ENCODE measurements around the gene BICRAL. TPM values are rescaled to one million over a fixed set of nuclear protein-coding genes. Genes with fewer than 3 reads are reported as not detected.
"Not testable (repeated sequence)": the region's sequence is repeated elsewhere in the genome, so short reads cannot be mapped to it uniquely, and the experiment has no call there.

Gene BICRAL
- total RNA-seq, 1 experiment from 2014 or later: 4.0 TPM

DNA sequence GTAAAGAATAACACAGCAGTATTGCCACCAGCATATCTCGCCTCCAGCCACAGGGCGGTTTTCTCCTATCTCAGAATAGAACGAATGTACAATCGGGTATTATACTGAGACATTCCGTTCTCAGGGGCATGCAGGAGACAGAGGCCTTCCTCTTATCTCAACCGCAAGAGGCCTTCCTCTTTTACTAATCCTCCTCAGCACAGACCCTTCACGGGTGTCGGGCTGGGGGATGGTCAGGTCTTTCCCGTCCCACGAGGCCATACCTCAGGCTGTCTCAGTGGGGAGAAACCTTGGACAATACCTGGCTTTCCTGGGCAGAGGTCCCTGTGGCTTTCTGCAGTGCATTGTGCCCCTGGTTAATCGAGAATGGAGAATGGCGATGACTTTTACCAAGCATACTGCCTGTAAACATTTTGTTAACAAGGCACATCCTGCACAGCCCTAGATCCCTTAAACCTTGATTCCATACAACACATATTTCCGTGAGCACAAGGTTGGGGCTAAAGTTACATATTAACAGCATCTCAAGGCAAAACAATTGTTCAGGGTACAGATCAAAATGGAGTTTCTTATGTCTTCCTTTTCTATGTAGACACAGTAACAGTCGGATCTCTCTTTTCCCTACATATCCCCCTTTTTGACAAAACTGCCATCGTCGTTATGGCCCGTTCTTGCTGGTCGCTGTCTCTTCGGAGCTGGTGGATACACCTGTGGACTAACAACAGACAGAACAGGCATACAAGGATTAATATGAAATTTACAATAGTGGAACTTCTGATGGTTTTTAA, 112.4 kb downstream of the BICRAL start:
- not testable (repeated sequence) for H3K27ac ChIP-seq; H3K9me3 ChIP-seq (replicated peaks); H3K27me3 ChIP-seq (replicated peaks); H3K4me3 ChIP-seq; DNase-seq (ENCODE audit: low read depth in 1 of 2, low spot score in 2 of 2)
- H3K4me1 ChIP-seq (replicated peaks): peaks cover 14% of the 10 kb centered on the region
- peaks cover 13% of the 10 kb centered on the region for H3K36me3 ChIP-seq

DNA sequence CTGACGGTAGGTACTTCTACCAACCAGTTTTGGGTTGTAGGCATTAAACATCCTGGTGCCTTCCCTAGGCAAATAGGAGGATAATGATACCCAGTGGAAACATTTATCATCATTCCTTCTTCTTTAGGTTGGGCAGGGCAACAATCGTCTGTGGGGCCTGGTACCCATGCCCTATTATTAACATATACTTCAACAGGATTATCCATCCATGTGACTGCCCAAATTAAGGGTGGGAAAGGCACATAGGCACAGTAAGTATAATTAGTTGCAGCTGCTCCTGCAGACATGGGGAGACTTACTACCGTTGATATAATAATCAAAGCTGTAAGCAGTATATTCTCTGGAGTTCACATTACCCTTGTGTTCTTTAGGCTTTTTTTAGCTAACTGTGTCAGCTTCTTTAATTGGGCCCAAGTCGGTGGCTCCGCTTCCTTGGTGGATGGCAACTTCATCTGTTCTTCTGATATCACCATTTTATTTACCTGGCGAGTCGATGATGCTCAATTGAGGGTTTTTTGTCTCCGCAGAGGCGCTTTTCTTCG, 114.4 kb downstream of the BICRAL start:
- Histone ChIP-seq H3K9me3 (replicated peaks) (no peaks in the 10 kb centered on the region), H3K4me1 (replicated peaks) (peaks cover 3% of the 10 kb centered on the region), H3K27ac (no peak overlapping the region), H3K36me3 (no peaks in the 10 kb centered on the region), H3K4me3 (no peak overlapping the region), H3K27me3 (replicated peaks) (no peaks in the 10 kb centered on the region)
- DNase-seq (ENCODE audit: low read depth in 1 of 2, low spot score in 2 of 2): no peak

DNA sequence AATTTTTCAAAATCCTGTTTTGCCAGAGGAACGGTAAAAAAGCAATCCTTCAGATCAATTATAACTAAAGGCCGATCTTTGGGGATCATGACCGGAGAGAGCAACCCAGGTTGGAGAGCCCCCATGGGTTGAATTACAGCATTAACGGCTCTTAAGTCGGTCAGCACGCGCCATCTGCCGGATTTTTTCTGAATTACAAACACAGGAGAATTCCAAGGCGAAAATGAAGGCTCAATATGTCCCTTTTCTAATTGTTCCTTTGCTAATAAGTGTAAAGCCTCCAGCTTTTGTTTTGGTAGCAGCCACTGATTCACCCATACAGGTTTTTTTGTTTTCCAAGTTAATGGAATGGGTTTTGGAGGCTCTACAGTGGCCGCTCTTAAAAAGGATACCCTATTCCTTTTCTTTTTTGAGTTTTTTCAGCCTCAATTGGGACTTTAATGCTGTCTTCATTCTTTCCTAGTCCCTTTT, 117.1 kb downstream of the BICRAL start:
- H3K9me3 ChIP-seq (replicated peaks): no peaks in the 10 kb centered on the region
- no peaks in the 10 kb centered on the region for H3K36me3 ChIP-seq
- no peak overlapping the region for H3K4me3 ChIP-seq
- DNase-seq (ENCODE audit: low read depth in 1 of 2, low spot score in 2 of 2): peak; percentile 52 to 71
- no peak overlapping the region for H3K27ac ChIP-seq
- H3K4me1 ChIP-seq (replicated peaks): peaks cover 10% of the 10 kb centered on the region
- H3K27me3 ChIP-seq (replicated peaks): no peaks in the 10 kb centered on the region

GRCh38 chr6:42899871-42900270, 118.0 kb downstream of the BICRAL start:
- H3K27ac ChIP-seq: no peak overlapping the region
- no peaks in the 10 kb centered on the region for H3K27me3 ChIP-seq (replicated peaks)
- H3K36me3 ChIP-seq: no peaks in the 10 kb centered on the region
- no peaks in the 10 kb centered on the region for H3K9me3 ChIP-seq (replicated peaks)
- DNase-seq (ENCODE audit: low read depth in 1 of 2, low spot score in 2 of 2): no peak
- peaks cover 10% of the 10 kb centered on the region for H3K4me1 ChIP-seq (replicated peaks)
- no peak overlapping the region for H3K4me3 ChIP-seq

DNA sequence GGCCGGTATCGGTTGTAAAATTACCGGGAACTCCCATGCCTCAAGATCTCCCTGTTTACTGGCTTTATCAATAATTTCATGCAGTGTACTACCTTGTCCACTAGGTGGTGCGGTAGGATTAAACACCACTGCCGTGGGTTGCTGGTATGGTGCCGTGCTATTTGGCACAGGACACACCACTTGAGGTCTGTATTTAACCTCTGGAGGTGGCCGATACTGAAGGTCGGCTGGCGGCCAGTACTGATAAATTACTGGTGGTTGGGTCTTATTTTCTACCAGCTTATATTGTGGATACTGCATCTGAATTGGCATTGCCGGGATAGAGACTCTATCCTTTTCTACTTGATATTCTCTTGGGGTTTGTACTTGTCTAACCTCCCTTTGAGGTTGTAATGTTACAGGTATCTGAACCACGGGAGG, 119.7 kb downstream of the BICRAL start:
- Histone ChIP-seq H3K27ac (no peak overlapping the region), H3K27me3 (replicated peaks) (no peaks in the 10 kb centered on the region), H3K36me3 (no peaks in the 10 kb centered on the region), H3K4me1 (replicated peaks) (peaks cover 10% of the 10 kb centered on the region), H3K4me3 (no peak overlapping the region), H3K9me3 (replicated peaks) (no peaks in the 10 kb centered on the region)
- peak; percentile 77 to 79 for DNase-seq (ENCODE audit: low read depth in 1 of 2, low spot score in 2 of 2)

GRCh38 chr6:42902429-42903263, 120.8 kb downstream of the BICRAL start:
- not testable (repeated sequence) for H3K36me3 ChIP-seq, H3K4me3 ChIP-seq

GRCh38 chr6:42904467-42904866, 122.6 kb downstream of the BICRAL start:
- Histone ChIP-seq H3K27me3 (replicated peaks) (no peaks in the 10 kb centered on the region), H3K4me1 (replicated peaks) (peaks cover 10% of the 10 kb centered on the region), H3K36me3 (no peaks in the 10 kb centered on the region), H3K27ac (no peak overlapping the region), H3K4me3 (no peak overlapping the region), H3K9me3 (replicated peaks) (no peaks in the 10 kb centered on the region)
- DNase-seq (ENCODE audit: low read depth in 1 of 2, low spot score in 2 of 2): no peak

More at GRCh38 chr6:42902429-42903263, 120.8 kb downstream of the BICRAL start:
- DNase-seq (ENCODE audit: low read depth in 1 of 2, low spot score in 2 of 2); H3K9me3 ChIP-seq (replicated peaks); H3K4me1 ChIP-seq (replicated peaks); H3K27me3 ChIP-seq (replicated peaks): not testable (repeated sequence)
- H3K27ac ChIP-seq: peak overlapping the region; percentile 29; the same call in 1 of the 2 replicates

- Histone ChIP-seq H3K4me3 (no peak overlapping the region), H3K36me3 (no peaks in the 10 kb centered on the region), H3K4me1 (replicated peaks) (0 out of 2 replicates have a peak, but pooled peaks cover 3% of the 10 kb centered on the region), H3K27ac (no peak overlapping the region), H3K27me3 (replicated peaks) (no peaks in the 10 kb centered on the region), H3K9me3 (replicated peaks) (no peaks in the 10 kb centered on the region)
- no peak for DNase-seq (ENCODE audit: low read depth in 1 of 2, low spot score in 2 of 2)
These were observed 125.5 kb downstream of the BICRAL start for GRCh38 chr6:42907336-42907735.

DNA sequence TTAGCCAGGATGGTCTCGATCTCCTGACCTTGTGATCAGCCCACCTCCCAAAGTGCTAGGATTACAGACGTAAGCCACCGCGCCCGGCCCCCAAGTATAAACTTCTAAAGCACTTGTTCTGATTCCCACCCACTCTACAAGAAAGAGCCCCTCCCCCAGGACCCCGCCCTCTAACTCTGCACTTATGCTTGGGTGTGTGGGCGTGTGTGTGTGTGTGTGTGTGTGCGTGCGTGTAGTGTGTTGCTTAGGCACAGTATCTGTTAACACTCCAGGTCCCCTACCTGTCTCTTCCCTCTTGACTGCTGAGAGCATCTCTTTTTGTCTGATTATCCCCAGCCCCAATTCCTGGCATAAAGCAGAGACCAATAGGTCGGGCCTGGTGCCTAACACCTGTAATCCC, 128.0 kb downstream of the BICRAL start:
- H3K36me3 ChIP-seq: no peaks in the 10 kb centered on the region
- H3K9me3 ChIP-seq (replicated peaks): no peaks in the 10 kb centered on the region
- H3K27ac ChIP-seq: no peak overlapping the region
- H3K27me3 ChIP-seq (replicated peaks): no peaks in the 10 kb centered on the region
- H3K4me1 ChIP-seq (replicated peaks): peaks cover 4% of the 10 kb centered on the region
- DNase-seq (ENCODE audit: low read depth in 1 of 2, low spot score in 2 of 2): no peak
- H3K4me3 ChIP-seq: no peak overlapping the region

GRCh38 chr6:42911171-42912021, 129.5 kb downstream of the BICRAL start:
- Histone ChIP-seq H3K4me1 (replicated peaks) (peaks cover 8% of the 10 kb centered on the region), H3K27me3 (replicated peaks) (no peaks in the 10 kb centered on the region), H3K9me3 (replicated peaks) (no peaks in the 10 kb centered on the region), H3K27ac (no peak overlapping the region), H3K4me3 (no peak overlapping the region), H3K36me3 (no peaks in the 10 kb centered on the region)
- DNase-seq (ENCODE audit: low read depth in 1 of 2, low spot score in 2 of 2): no peak

DNA sequence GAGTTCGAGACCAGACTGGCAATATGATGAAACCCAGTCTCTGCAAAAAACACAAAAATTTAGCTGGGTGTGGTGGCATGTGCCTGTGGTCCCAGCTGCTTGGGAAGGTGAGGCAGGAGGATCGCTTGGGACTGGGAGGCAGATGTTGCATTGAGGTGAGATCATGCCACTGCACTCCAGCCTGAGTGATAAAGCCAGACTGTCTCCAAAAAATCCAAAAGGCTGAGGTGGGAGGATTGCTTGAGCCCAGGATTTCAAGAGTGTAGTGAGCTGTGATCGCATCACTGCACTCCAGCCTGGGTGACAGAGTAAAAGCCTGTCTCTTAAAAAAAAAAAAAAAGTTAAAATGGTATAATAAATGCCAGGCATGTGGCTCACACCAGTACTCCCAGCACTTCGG, 132.7 kb downstream of the BICRAL start:
- Histone ChIP-seq H3K4me1 (replicated peaks) (peaks cover 13% of the 10 kb centered on the region), H3K36me3 (no peaks in the 10 kb centered on the region), H3K9me3 (replicated peaks) (no peaks in the 10 kb centered on the region), H3K27me3 (replicated peaks) (no peaks in the 10 kb centered on the region), H3K4me3 (no peak overlapping the region), H3K27ac (no peak overlapping the region)
- DNase-seq (ENCODE audit: low read depth in 1 of 2, low spot score in 2 of 2): no peak

- DNase-seq (ENCODE audit: low read depth in 1 of 2, low spot score in 2 of 2): no peak
- peaks cover 23% of the 10 kb centered on the region for H3K4me1 ChIP-seq (replicated peaks)
- H3K27me3 ChIP-seq (replicated peaks): no peaks in the 10 kb centered on the region
- no peak within 1 kb of the TSS for H3K27ac ChIP-seq
- H3K9me3 ChIP-seq (replicated peaks): no peaks in the 10 kb centered on the region
- H3K4me3 ChIP-seq: no peak within 1 kb of the TSS
- no peaks in the 10 kb centered on the region for H3K36me3 ChIP-seq
These were observed 133.9 kb downstream of the BICRAL start, which contains the start of gene PTCRA for GRCh38 chr6:42915732-42916131. Gene PTCRA (plus strand): TSS chr6:42916053. CDS start chr6:42916070, 17 bp downstream.

DNA sequence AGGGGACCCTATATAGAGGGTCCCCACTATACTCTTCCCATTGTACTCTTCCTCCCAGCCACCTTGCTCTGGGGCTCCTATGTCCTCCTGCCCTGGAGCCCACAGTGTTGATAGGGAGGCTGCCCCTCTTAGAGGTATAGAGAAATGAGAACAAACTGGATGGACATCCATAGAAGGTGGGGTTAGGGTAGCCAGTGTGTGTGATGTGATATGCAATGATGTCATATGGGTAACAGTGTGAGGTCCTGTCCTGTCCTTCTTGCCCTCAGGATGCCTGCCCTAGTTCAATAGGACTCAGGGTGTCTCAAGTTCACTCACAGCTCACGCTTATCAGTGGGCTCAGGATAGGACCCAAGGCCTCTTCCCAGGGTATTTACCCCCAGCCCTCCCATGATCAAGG, 134.4 kb downstream of the BICRAL start:
- H3K4me3 ChIP-seq: no peak overlapping the region
- H3K27me3 ChIP-seq (replicated peaks): no peaks in the 10 kb centered on the region
- H3K9me3 ChIP-seq (replicated peaks): no peaks in the 10 kb centered on the region
- H3K36me3 ChIP-seq: no peaks in the 10 kb centered on the region
- H3K27ac ChIP-seq: no peak overlapping the region
- H3K4me1 ChIP-seq (replicated peaks): peaks cover 23% of the 10 kb centered on the region
- DNase-seq (ENCODE audit: low read depth in 1 of 2, low spot score in 2 of 2): no peak

Data from SJSA1 (cell line).